Measurements from ENCODE around the gene UPF3A.

Gene UPF3A

DNA sequence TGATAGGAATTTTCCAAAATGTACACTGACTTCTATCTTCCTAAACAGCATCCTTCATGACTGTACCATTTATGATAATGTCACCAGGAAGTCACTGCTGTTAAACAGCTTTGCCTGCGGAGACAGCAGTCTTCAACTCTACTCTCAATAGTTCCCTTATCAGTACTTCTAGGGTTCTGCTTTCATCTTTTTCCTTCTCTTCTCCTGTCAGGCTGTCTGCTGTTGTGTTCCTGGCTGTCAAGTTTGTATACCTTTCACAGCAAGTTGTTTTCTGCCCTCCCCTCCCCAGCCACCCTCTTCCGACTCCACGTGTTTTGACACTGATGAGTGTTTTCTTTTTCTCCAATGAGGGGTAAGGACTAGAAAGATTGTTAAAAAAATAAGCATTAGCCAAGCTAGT is 2.2 kb downstream of the UPF3A start:
- Histone ChIP-seq H3F3A (ENCODE audit: low read depth) (no peaks in the 10 kb centered on the region), H3K27me3 (ENCODE audit: insufficient read depth, low read length, poor library complexity, severe bottlenecking) (no peaks in the 10 kb centered on the region), H3K9me3 (ENCODE audit: insufficient read depth, low read depth, low read length) (no peaks in the 10 kb centered on the region), H3K9ac (ENCODE audit: low read depth, low read length, poor library complexity, severe bottlenecking) (peak overlapping the region; percentile 22), H3K36me3 (ENCODE audit: insufficient read depth, low read length) (peaks cover 16% of the 10 kb centered on the region; the same call in 1 of the 2 replicates), H3K4me1 (ENCODE audit: insufficient read depth, low read length, poor library complexity, severe bottlenecking) (peaks cover 51% of the 10 kb centered on the region), H2AFZ (ENCODE audit: low read length) (no peak overlapping the region), H3K4me2 (ENCODE audit: low read depth, low read length, poor library complexity, severe bottlenecking) (peak overlapping the region; percentile 92), H4K20me1 (ENCODE audit: insufficient read depth, low read length, poor library complexity, severe bottlenecking) (peaks cover 23% of the 10 kb centered on the region), H3K9me2 (replicated peaks; ENCODE audit: low read depth, low read length) (no peaks in the 10 kb centered on the region), H3K79me2 (ENCODE audit: insufficient read depth, low read length) (peaks cover 38% of the 10 kb centered on the region), H3K4me3 (ENCODE audit: low read length, poor library complexity, severe bottlenecking) (peak overlapping the region; percentile 91)
- TF ChIP-seq, protein P1, sequence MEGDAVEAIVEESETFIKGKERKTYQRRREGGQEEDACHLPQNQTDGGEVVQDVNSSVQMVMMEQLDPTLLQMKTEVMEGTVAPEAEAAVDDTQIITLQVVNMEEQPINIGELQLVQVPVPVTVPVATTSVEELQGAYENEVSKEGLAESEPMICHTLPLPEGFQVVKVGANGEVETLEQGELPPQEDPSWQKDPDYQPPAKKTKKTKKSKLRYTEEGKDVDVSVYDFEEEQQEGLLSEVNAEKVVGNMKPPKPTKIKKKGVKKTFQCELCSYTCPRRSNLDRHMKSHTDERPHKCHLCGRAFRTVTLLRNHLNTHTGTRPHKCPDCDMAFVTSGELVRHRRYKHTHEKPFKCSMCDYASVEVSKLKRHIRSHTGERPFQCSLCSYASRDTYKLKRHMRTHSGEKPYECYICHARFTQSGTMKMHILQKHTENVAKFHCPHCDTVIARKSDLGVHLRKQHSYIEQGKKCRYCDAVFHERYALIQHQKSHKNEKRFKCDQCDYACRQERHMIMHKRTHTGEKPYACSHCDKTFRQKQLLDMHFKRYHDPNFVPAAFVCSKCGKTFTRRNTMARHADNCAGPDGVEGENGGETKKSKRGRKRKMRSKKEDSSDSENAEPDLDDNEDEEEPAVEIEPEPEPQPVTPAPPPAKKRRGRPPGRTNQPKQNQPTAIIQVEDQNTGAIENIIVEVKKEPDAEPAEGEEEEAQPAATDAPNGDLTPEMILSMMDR (conservative IDR thresholded peaks at IDR 0.05; ENCODE audit: low read length): no peak
- no peak for TF ChIP-seq EZH2phosphoT487 (IDR thresholded peaks at IDR 0.05; ENCODE audit: borderline replicate concordance)

DNA sequence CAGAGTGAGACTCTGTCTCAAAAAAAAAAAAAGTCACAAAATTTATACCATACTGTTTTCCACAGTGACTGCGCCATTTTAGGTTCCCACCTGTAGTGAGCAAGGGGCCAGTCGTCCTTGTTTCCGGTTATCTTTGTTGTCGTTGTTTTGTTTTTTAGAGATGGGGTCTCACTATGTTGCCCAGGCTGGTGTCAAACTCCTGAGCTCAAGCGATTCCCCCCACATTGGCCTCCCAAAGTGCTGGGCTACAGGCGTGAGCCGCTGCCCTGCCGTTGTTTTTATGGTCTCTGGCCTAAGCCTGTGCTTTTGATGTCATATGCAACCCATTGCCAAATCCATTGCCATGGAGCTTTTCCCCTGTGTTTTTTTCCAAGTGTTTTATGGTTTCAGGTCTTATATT is 3.3 kb downstream of the UPF3A start:
- H3K36me3 ChIP-seq (ENCODE audit: insufficient read depth, low read length): peaks cover 16% of the 10 kb centered on the region; the same call in 1 of the 2 replicates
- TF ChIP-seq EZH2phosphoT487 (IDR thresholded peaks at IDR 0.05; ENCODE audit: borderline replicate concordance): no peak
- TF ChIP-seq, protein P1 (conservative IDR thresholded peaks at IDR 0.05; ENCODE audit: low read length): no peak

DNA sequence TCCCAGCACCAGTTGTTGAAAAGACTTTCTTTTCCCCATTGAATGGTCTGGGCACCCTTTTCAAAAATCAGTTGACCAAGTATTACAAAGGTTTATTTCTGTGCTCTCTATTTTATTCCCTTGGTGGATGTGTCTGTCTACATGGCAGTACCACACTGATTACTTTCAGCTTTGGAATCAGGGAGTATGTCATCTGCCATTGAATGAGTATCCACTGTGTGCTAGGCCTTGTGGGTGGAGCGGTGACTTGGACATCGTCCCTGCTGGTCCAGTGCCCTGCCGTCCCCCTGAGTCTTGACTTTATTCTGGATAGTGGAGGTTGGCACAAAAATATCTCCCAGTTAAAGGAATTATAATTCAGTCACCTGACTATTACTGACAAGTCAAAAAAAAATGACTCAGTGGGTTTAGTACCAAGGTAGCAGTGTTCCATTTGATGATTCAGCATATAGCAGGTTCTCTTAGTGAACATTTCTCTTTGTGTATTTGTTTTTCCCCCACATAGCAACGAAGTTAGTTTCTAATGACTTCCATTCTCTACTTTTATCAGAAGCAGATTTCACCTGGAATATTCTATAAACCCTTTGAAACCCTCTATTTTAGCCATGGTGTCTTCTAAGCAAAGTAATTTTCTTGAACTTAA is 3.9 kb downstream of the UPF3A start:
- Histone ChIP-seq H3K4me2 (ENCODE audit: low read depth, low read length, poor library complexity, severe bottlenecking) (peak overlapping the region; percentile 92), H3F3A (ENCODE audit: low read depth) (no peaks in the 10 kb centered on the region), H3K36me3 (ENCODE audit: insufficient read depth, low read length) (peaks cover 16% of the 10 kb centered on the region; the same call in 1 of the 2 replicates), H3K9ac (ENCODE audit: low read depth, low read length, poor library complexity, severe bottlenecking) (no peak overlapping the region), H2AFZ (ENCODE audit: low read length) (no peak overlapping the region), H3K79me2 (ENCODE audit: insufficient read depth, low read length) (peaks cover 46% of the 10 kb centered on the region), H3K9me2 (replicated peaks; ENCODE audit: low read depth, low read length) (no peaks in the 10 kb centered on the region), H3K4me3 (ENCODE audit: low read length, poor library complexity, severe bottlenecking) (peak overlapping the region; percentile 4), H3K4me1 (ENCODE audit: insufficient read depth, low read length, poor library complexity, severe bottlenecking) (peaks cover 42% of the 10 kb centered on the region), H4K20me1 (ENCODE audit: insufficient read depth, low read length, poor library complexity, severe bottlenecking) (peaks cover 23% of the 10 kb centered on the region), H3K9me3 (ENCODE audit: insufficient read depth, low read depth, low read length) (no peaks in the 10 kb centered on the region), H3K27me3 (ENCODE audit: insufficient read depth, low read length, poor library complexity, severe bottlenecking) (no peaks in the 10 kb centered on the region)
- TF ChIP-seq, protein P1 (conservative IDR thresholded peaks at IDR 0.05; ENCODE audit: low read length): no peak
- no peak for TF ChIP-seq EZH2phosphoT487 (IDR thresholded peaks at IDR 0.05; ENCODE audit: borderline replicate concordance)

More for the DNA sequence above, 3.3 kb downstream of the UPF3A start:
- H3K4me1 ChIP-seq (ENCODE audit: insufficient read depth, low read length, poor library complexity, severe bottlenecking): peaks cover 47% of the 10 kb centered on the region
- H3K4me3 ChIP-seq (ENCODE audit: low read length, poor library complexity, severe bottlenecking): peak overlapping the region; percentile 4
- H4K20me1 ChIP-seq (ENCODE audit: insufficient read depth, low read length, poor library complexity, severe bottlenecking): peaks cover 23% of the 10 kb centered on the region
- H3K79me2 ChIP-seq (ENCODE audit: insufficient read depth, low read length): peaks cover 40% of the 10 kb centered on the region
- H3K27me3 ChIP-seq (ENCODE audit: insufficient read depth, low read length, poor library complexity, severe bottlenecking): no peaks in the 10 kb centered on the region
- peak overlapping the region; percentile 92 for H3K4me2 ChIP-seq (ENCODE audit: low read depth, low read length, poor library complexity, severe bottlenecking)
- no peak overlapping the region for H3K9ac ChIP-seq (ENCODE audit: low read depth, low read length, poor library complexity, severe bottlenecking)
- no peaks in the 10 kb centered on the region for H3K9me3 ChIP-seq (ENCODE audit: insufficient read depth, low read depth, low read length)
- H3F3A ChIP-seq (ENCODE audit: low read depth): no peaks in the 10 kb centered on the region
- no peak overlapping the region for H2AFZ ChIP-seq (ENCODE audit: low read length)
- no peaks in the 10 kb centered on the region for H3K9me2 ChIP-seq (replicated peaks; ENCODE audit: low read depth, low read length)

Data from Loucy (cell line).